Measurements from ENCODE around the gene SERPINA7.
"Not testable (repeated sequence)": the region's sequence is repeated elsewhere in the genome, so short reads cannot be mapped to it uniquely, and the experiment has no call there.

Gene SERPINA7

GRCh38 chrX:106038625-106039024 lies at the start of gene SERPINA7:
TSS of gene SERPINA7 (minus strand) at chrX:106038727. CDS start at chrX:106037058, 1,669 bp downstream.
- no peak for DNase-seq

- DNase-seq: no peak
Observed at GRCh38 chrX:106069048-106069447, 30.5 kb upstream of the SERPINA7 start.

- no peak for DNase-seq
Observed at GRCh38 chrX:106050054-106050453, 11.5 kb upstream of the SERPINA7 start.

GRCh38 chrX:106042296-106042695 lies 3.8 kb upstream of the SERPINA7 start:
- no peak for DNase-seq

- no peak for DNase-seq
Observed at GRCh38 chrX:106040861-106041260, 2.3 kb upstream of the SERPINA7 start.

- no peak for DNase-seq
Observed at GRCh38 chrX:106039920-106040319, 1.4 kb upstream of the SERPINA7 start.

GRCh38 chrX:106037835-106038473 lies 573 bp downstream of the SERPINA7 start:
- no peak for DNase-seq

- no peak for DNase-seq
Observed at GRCh38 chrX:106036716-106037115, 1.8 kb downstream of the SERPINA7 start.

GRCh38 chrX:106035064-106035463 lies 3.5 kb downstream of the SERPINA7 start:
- DNase-seq: no peak

GRCh38 chrX:106023947-106024346 lies 14.6 kb downstream of the SERPINA7 start:
- no peak for DNase-seq

- no peak for DNase-seq
Observed at GRCh38 chrX:106022238-106022637, 16.3 kb downstream of the SERPINA7 start.

GRCh38 chrX:106014119-106014775 lies 24.3 kb downstream of the SERPINA7 start:
- no peak for DNase-seq

GRCh38 chrX:106009145-106009544 lies 29.4 kb downstream of the SERPINA7 start:
- DNase-seq: no peak

GRCh38 chrX:106007815-106008214 lies 30.7 kb downstream of the SERPINA7 start:
- no peak for DNase-seq

GRCh38 chrX:106005684-106006083 lies 32.8 kb downstream of the SERPINA7 start:
- DNase-seq: no peak

- not testable (repeated sequence) for DNase-seq
Observed at GRCh38 chrX:106000609-106001008, 37.9 kb downstream of the SERPINA7 start.

GRCh38 chrX:106000203-106000602 lies 38.3 kb downstream of the SERPINA7 start:
- no peak for DNase-seq

- DNase-seq: no peak
Observed at GRCh38 chrX:105999294-105999693, 39.2 kb downstream of the SERPINA7 start.

- DNase-seq: not testable (repeated sequence)
Observed at GRCh38 chrX:105988487-105988886, 50.0 kb downstream of the SERPINA7 start.
